ENCODE measurements around the gene AMY1A.
"Not testable (repeated sequence)": the region's sequence is repeated elsewhere in the genome, so short reads cannot be mapped to it uniquely, and the experiment has no call there.

Gene AMY1A

GRCh38 chr1:103655460-103655859 lies at the start of gene AMY1A:
Gene AMY1A (plus strand): TSS chr1:103655760. CDS start chr1:103656331, 571 bp downstream.
- DNase-seq (ENCODE audit: extremely low spot score); CTCF ChIA-PET; POLR2A ChIA-PET: not testable (repeated sequence)

- no peak for DNase-seq (ENCODE audit: extremely low spot score)
- ChIA-PET CTCF (no interaction called here), POLR2A (no interaction called here)
- TF ChIP-seq CTCF (IDR thresholded peaks at IDR 0.05; ENCODE audit: control extremely low read depth, extremely low read depth, low read depth, missing control alignments): no peak
Measured at GRCh38 chr1:103616362-103616761, 39.2 kb upstream of the AMY1A start.

- POLR2A ChIA-PET; DNase-seq (ENCODE audit: extremely low spot score); CTCF ChIA-PET: not testable (repeated sequence)
Measured at GRCh38 chr1:103616994-103617477, 38.5 kb upstream of the AMY1A start, which contains the start of gene AMY2A. Gene AMY2A (plus strand): TSS chr1:103617427. CDS start chr1:103617441, 14 bp downstream.

- POLR2A ChIA-PET; DNase-seq (ENCODE audit: extremely low spot score); CTCF ChIA-PET: not testable (repeated sequence)
Measured at GRCh38 chr1:103627436-103627835, 28.1 kb upstream of the AMY1A start.

- POLR2A ChIA-PET; DNase-seq (ENCODE audit: extremely low spot score); CTCF ChIA-PET: not testable (repeated sequence)
Measured at GRCh38 chr1:103641194-103641593, 14.4 kb upstream of the AMY1A start.

GRCh38 chr1:103643908-103644307 lies 11.7 kb upstream of the AMY1A start:
- CTCF ChIA-PET; POLR2A ChIA-PET; DNase-seq (ENCODE audit: extremely low spot score): not testable (repeated sequence)

- CTCF ChIA-PET; DNase-seq (ENCODE audit: extremely low spot score); POLR2A ChIA-PET: not testable (repeated sequence)
Measured at GRCh38 chr1:103650305-103650704, 5.3 kb upstream of the AMY1A start.

- CTCF ChIA-PET: not testable (repeated sequence)
Measured at GRCh38 chr1:103650889-103651288, 4.7 kb upstream of the AMY1A start.

GRCh38 chr1:103654133-103654532 lies 1.4 kb upstream of the AMY1A start:
- CTCF ChIA-PET; DNase-seq (ENCODE audit: extremely low spot score); POLR2A ChIA-PET: not testable (repeated sequence)

More at GRCh38 chr1:103650889-103651288, 4.7 kb upstream of the AMY1A start:
- POLR2A ChIA-PET; DNase-seq (ENCODE audit: extremely low spot score): not testable (repeated sequence)

GRCh38 chr1:103676335-103676734 lies 20.8 kb downstream of the AMY1A start:
- POLR2A ChIA-PET; CTCF ChIA-PET; DNase-seq (ENCODE audit: extremely low spot score): not testable (repeated sequence)

- DNase-seq (ENCODE audit: extremely low spot score); CTCF ChIA-PET; POLR2A ChIA-PET: not testable (repeated sequence)
Measured at GRCh38 chr1:103696110-103696509, 40.5 kb downstream of the AMY1A start, which contains the start of gene AMY1B. Gene AMY1B (minus strand): TSS chr1:103696210. CDS start chr1:103695639, 571 bp downstream.

GRCh38 chr1:103697430-103697829 lies 41.9 kb downstream of the AMY1A start:
- CTCF ChIA-PET; DNase-seq (ENCODE audit: extremely low spot score); POLR2A ChIA-PET: not testable (repeated sequence)

- CTCF ChIA-PET; POLR2A ChIA-PET; DNase-seq (ENCODE audit: extremely low spot score): not testable (repeated sequence)
Measured at GRCh38 chr1:103700669-103701068, 45.1 kb downstream of the AMY1A start.

GRCh38 chr1:103701256-103701655 lies 45.7 kb downstream of the AMY1A start:
- POLR2A ChIA-PET, CTCF ChIA-PET: not testable (repeated sequence)

GRCh38 chr1:103707670-103708069 lies 52.1 kb downstream of the AMY1A start:
- DNase-seq (ENCODE audit: extremely low spot score); CTCF ChIA-PET; POLR2A ChIA-PET: not testable (repeated sequence)

More at GRCh38 chr1:103701256-103701655, 45.7 kb downstream of the AMY1A start:
- DNase-seq (ENCODE audit: extremely low spot score): not testable (repeated sequence)

- POLR2A ChIA-PET; DNase-seq (ENCODE audit: extremely low spot score); CTCF ChIA-PET: not testable (repeated sequence)
Measured at GRCh38 chr1:103710381-103710780, 54.8 kb downstream of the AMY1A start.

All from GM10248 (cell line).